GM21717 (cell line): Measurements from ENCODE around the gene MATCAP1.
A peak's percentile ranks its signal among the peaks of the same experiment; 100 is the strongest.

Experiments
- ATAC-seq: cut with Tn5 transposase; IDR thresholded peaks from one replicate; pipeline ENCODE4 v1.9.1; 2021; ENCODE audit warnings: mild to moderate bottlenecking, moderate library complexity; ENCODE audit not compliant: unreplicated experiment

MATCAP1 gene

DNA sequence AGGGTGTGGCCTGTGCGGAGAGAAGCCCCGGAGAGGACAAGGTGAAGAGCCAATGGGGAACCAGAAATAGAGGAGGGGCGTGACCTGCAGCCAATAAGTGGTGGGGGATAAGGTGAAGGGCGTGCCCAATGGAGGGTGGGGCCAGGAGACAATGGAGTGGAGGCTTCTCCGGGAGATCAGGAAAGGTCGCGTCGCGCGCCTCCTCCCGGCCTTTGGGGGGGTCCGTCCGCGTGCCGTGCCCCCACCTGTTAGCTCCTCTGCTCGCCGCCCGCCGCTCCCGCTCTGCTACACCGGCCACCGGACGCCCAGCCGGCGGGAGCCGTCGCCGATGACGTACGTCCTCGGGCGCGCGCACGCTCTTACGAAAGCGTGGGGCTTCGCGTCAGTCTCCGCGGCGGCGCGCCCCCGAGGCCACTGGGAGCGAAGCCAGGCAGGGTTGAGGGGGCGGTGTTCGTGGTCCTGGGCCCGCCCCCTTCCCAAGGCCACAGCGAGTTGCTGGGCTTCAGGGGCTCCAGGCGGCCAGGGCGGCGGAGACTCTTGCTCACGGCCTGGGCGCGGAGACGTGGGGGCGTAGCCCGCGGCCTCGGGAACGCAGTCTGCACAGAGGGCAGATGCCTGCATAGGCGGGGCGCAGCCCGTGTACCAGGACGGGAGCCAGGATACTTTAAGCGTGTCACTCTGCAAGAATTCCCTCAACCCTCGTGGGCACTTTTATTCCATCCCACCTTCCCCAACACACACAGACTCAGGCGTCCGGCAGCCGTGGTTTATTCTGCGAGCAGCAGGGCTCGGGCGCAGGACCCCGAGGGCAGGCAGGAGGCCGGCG lies at the start of gene MATCAP1:
TSS of gene MATCAP1 (minus strand) at position 337 of the 826 bp plus-strand sequence. CDS start 3,353 bp downstream, outside the sequence.
- peak; percentile 86 for ATAC-seq

GRCh38 chr16:67230809-67231660 lies 47.3 kb upstream of the MATCAP1 start:
- ATAC-seq: no peak

- ATAC-seq: no peak
These were observed 46.4 kb upstream of the MATCAP1 start for GRCh38 chr16:67229906-67230808.

- ATAC-seq: no peak
These were observed 45.1 kb upstream of the MATCAP1 start for GRCh38 chr16:67228905-67229304.

GRCh38 chr16:67228034-67228785 lies 44.4 kb upstream of the MATCAP1 start:
- no peak for ATAC-seq

DNA sequence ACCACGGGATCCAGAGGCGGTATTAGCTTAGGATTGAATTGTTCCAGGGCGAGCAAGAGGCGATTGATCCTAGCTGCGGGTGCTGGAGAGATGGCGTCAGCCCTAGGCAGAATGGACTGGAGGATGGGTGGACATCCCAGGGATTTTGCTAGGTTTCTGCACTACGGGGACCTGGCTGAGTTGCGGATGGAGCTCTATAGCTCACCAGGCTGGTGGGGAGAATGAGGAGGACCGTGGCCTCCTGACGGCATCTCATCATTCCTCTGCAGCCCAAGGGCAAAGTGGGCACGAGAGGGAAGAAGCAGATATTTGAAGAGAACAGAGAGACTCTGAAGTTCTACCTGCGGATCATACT lies 43.8 kb upstream of the MATCAP1 start:
- no peak for ATAC-seq

DNA sequence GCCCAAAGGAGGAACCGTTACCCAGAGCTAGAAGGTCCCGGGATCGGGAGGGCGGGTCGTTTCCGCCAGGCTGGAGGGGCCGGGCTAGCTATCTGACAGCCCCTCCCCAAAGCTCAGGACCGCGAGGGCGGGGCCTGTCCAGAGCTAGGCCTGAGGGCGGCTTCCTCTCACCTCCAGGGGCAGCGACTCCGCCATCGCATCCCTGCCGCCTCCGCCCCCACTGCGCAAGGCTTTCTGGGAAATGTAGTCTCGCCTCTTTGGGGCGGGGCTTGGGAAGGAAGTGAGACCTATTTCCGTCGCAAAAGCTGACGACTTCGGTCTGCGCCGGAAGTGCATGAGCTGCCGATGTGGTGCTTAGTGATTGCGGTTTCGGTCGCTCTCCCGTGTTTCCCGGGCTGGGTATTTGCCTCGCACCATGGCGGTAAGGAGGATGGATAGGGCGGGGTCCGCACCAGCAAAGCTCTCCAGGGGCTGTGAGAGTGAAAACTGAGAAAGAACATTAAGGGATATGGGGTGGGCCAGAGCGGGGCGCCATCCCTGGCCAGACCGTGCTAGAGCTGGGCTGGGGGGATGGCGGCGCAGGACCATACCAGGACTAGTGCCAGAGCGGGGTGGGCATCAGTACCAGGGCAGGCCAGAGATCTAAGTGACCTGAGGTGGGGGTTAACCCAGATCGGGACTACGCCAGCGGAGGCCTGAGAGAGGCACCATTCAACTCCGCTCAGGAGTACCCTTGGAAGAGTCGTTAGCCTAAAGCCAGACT lies 43.2 kb upstream of the MATCAP1 start, which contains the start of gene TMEM208:
TSS of gene TMEM208 (plus strand) at position 327 of the 763 bp plus-strand sequence. CDS start at position 416, 89 bp downstream.
- ATAC-seq: peak; percentile 86

GRCh38 chr16:67226295-67226803 lies 42.6 kb upstream of the MATCAP1 start:
- no peak for ATAC-seq

GRCh38 chr16:67223992-67224391 lies 40.2 kb upstream of the MATCAP1 start:
- ATAC-seq: no peak

- ATAC-seq: no peak
These were observed 33.1 kb upstream of the MATCAP1 start for GRCh38 chr16:67216612-67217490.

DNA sequence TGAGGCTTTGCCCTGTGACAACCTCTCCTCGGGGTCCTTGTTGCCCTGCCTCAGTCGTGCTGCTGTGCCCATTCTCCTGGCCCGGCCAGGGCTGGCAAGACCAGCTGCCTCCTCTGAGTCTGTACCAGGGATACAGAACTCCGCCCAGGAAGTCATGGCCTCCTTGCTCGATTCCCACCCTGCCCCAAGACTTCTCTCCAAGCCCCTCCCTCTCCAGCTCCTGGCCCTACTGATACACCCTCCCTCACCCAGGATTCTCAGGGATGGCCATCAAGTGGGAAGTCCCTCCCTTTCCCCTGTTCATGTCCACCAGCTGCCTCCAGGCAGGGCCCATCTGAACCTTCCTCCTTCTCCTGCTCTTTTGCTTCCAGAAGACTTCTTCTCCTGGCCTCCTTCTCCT lies 31.9 kb upstream of the MATCAP1 start:
- no peak for ATAC-seq

DNA sequence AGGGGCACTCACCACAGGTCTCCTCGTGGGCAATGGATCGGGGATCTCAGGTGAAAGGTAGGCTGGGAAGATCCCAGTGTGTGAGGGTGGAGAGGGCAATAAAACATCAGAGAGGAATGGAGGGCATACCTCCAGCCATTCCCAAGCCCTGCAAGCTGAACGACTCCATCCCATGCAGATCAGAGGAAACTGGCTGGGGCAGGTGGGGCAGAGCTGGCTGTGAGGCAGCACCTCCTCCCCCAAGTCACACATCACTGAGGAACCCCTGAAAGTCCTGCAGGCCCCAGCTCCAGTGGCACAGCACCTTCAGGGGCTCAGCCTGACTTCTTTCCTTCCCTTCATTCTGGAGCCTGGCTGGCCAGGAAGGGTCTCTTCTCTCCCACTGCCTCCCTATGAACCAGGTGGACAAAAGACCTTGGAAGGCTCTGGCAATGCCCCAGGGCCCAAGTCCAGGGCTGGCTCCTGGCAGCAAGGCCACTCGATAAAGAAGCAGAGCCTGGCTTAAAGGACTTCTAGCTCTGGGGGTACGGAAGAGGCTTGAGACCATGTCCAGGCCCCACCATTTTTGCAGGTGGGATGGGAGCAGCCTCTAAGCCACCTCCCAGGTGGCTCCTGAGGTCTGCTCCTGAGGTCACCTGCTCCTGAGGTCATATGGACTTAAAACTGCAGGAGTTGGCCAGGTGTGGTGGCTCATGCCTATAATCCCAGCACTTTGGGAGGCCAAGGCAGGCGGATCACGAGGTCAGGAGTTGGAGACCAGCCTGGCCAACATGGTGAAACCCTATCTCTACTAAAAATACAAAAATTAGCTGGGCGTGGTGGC lies 29.6 kb upstream of the MATCAP1 start:
- no peak for ATAC-seq

GRCh38 chr16:67212766-67213165 lies 29.0 kb upstream of the MATCAP1 start:
- no peak for ATAC-seq

GRCh38 chr16:67211674-67212073 lies 27.9 kb upstream of the MATCAP1 start:
- ATAC-seq: no peak

DNA sequence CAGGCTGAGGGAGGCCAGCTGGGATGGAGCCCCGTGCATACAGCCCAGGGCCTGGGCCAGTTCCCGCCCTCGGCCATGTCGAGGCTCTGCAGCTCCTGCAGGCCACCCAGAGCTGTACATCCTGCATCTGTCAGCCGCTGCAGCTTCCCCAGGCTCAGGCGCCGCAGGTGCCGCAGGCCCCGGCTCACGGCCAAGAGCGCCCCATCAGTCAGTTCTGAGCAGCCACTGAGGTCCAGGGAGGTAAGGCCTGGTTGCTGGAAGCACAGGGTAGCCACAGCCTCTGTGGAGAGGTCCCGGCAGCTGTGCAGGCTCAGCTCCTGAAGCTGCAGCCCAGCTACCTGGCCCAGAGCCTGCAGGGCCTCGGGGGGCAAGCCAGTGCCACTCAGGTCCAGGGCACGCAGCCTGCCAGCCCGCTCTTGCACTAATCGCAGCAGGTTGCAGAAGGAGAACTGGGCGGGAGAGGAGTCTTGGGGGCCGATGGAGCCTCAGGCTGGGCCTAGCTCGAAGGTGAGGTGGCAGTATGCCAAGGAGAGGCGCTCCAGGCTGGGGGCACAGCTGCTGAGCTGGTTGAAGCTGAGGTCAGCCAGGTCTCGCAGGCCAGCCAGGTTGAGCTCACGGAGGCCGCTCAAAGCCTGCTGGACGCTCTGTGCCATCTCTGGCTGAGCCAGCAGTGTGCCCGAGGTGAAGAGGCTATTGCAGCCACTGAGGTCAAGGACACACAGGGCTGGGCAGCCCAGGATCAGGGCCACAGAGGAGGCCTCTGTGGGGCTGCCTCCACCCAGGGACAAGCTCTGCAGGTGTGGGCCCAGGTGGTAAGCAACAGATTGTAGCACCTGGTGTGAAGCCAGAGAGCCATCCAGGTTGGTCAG lies 26.5 kb upstream of the MATCAP1 start:
- ATAC-seq: no peak

GRCh38 chr16:67209565-67209964 lies 25.8 kb upstream of the MATCAP1 start:
- ATAC-seq: no peak
